Kidney (tissue), 14 donors: ENCODE measurements around the gene ARL5C. TPM values are rescaled to one million over a fixed set of nuclear protein-coding genes. Genes with fewer than 3 reads are reported as not detected.

ENCODE experiments used
- DNase-seq, 5 donors: peaks; one replicate each; pipeline ENCODE4 v3.0.0-alpha.2; 2013 to 2020
- FAIRE-seq: peaks from 2 replicates; lab custom pipeline; 2012; peaks lifted over from hg19 to GRCh38; lab: Jason Lieb, UNC
- H3K27ac ChIP-seq, 2 donors: one replicate each; pipeline ENCODE4 v1.7.0; 2013; ENCODE audit warnings: low read depth in 2 of 2, low read length in 2 of 2, inconsistent platforms in 1 of 2
- H3K27me3 ChIP-seq: one replicate; pipeline ENCODE4 v1.7.1; 2013; ENCODE audit warnings: low read length, inconsistent platforms; ENCODE audit not compliant: control insufficient read depth, insufficient read depth
- H3K36me3 ChIP-seq, 3 donors: one replicate each; pipeline versions ENCODE4 v1.7.0 to v1.7.1; 2013; ENCODE audit warnings: low read length in 3 of 3, control low read depth in 1 of 3, inconsistent platforms in 1 of 3; ENCODE audit not compliant: insufficient read depth in 3 of 3, control insufficient read depth in 2 of 3
- H3K4me1 ChIP-seq, 3 donors: one replicate each; pipeline versions ENCODE4 v1.7.0 to v1.7.1; 2013; ENCODE audit warnings: low read length in 3 of 3, inconsistent platforms in 1 of 3, low read depth in 1 of 3; ENCODE audit not compliant: control insufficient read depth in 2 of 3, insufficient read depth in 2 of 3
- H3K4me3 ChIP-seq, 3 donors: one replicate each; pipeline versions ENCODE4 v1.7.0 to v1.8.1; 2013; ENCODE audit warnings: low read length in 3 of 3, control low read depth in 1 of 3, inconsistent platforms in 1 of 3
- H3K9ac ChIP-seq, 3 donors: one replicate each; pipeline versions ENCODE4 v1.7.0 to v1.7.1; 2013; ENCODE audit warnings: low read length in 3 of 3, control low read depth in 1 of 3, inconsistent platforms in 1 of 3
- H3K9me3 ChIP-seq, 3 donors: one replicate each; pipeline versions ENCODE4 v1.7.0 to v1.7.1; 2013; ENCODE audit warnings: low read length in 3 of 3, control low read depth in 1 of 3, inconsistent platforms in 1 of 3; ENCODE audit not compliant: control insufficient read depth in 2 of 3, insufficient read depth in 1 of 3
- CTCF ChIP-seq: IDR thresholded peaks from 3 replicates; pipeline ENCODE4 v1.5.1; 2012; ENCODE audit warnings: mild to moderate bottlenecking, moderate library complexity, borderline replicate concordance; ENCODE audit not compliant: insufficient read depth; ENCODE audit errors: extremely low read depth
- intact Hi-C: fragments of 100-400 bp; cut with DNase I; formaldehyde crosslinking; loops from one replicate; pipeline ENCODE4 v1.11.1; 2022
- polyA plus RNA-seq: library from polyadenylated mRNA; stranded (reverse); fragments of 350-450 nt; fragmentation: Illumina TruSeq; extraction: RNeasy Lipid Tissue Mini Kit (QIAGEN cat#74804); gene quantifications from one replicate; pipeline ENCODE4 v1.2.3, GENCODE V29; 2014; ENCODE audit warnings: low read depth, low replicate concordance; ENCODE audit not compliant: insufficient read depth
- total RNA-seq: library from RNA; stranded (reverse); fragmentation: NEBNext Ultra II Directional; extraction: Animal tissue kit (Norgen Biotek cat#: 25700); gene quantifications from one replicate; pipeline ENCODE4 v1.2.1, GENCODE V29; 2021
- donor health status: control.
- donor health status: control.
- donor health status: control.
- donor health status: control.
- donor health status: control.
- donor health status: DM: yes; HTN: yes; CAD: no.
- donor health status: Normal renal cell carcinoma (clear cell type).

The ARL5C gene
- total and polyA plus RNA-seq, 2 donors from 2014 or later, result not detected

DNA sequence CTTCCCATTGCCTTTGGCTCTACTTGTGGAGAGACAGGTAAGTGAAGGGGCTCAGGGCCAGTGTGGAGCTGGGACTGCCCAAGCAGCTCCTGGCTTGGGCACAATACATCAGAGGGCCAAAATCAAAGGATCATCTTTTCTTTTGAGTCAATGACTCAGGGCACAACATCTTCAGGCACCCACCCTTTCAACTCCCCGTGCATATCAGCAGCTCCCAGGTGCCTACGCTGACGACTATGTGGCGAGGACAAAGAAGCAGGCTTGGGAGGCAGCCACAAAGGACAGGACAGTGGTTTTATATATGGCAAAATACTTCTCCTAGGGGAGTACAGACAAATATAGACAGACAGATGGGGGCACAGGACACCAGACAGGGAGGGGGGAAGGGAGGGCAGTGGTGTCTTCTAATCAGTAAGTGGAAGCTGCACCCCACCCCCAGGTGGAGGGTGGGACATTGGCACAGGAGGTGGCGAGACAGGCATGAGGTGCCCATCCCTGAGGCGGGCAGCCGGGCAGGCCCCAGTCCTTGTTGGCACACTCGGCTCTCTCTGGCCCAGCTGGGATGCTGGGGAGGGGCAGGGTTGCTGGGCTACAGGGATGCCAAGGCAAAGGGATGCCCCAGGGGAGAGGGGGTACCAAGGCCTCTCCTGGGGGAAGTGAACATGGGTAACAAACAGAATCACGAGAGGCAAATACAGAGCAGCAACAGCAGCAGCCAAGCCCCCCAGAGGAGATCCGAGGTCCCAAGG is 7.7 kb upstream of the ARL5C start:
- TF ChIP-seq CTCF, result no peak
- Histone ChIP-seq H3K27me3 (no peaks in the 10 kb centered on the region), H3K27ac (no peak overlapping the region), H3K9ac (no peak overlapping the region), H3K36me3 (no peaks in the 10 kb centered on the region), H3K4me1 (no peaks in the 10 kb centered on the region), H3K4me3 (no peak overlapping the region), H3K9me3 (no peaks in the 10 kb centered on the region)
- intact Hi-C loops, result no loop called here
- FAIRE-seq, result no peak
- peak in 1 of 5 donors; percentile 38 for DNase-seq

DNA sequence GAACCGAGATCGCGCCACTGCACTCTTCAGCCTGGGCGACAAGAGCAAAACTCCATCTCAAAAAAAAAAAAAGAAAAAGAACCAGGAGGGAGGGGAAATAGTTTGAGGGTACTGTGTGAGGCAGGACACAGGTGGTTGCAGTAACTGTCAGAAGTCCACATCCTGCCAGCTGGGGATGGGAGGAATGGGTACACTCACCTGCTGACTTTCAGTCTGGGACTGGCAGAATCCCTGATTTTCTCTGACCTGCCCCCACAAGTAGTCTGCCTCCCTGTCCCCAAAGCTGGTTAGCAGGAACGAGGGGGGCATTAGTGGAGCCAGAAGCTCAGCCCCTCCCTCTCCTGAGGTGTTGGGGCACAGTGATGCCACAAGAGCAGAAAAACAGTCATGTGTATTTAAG is 7.1 kb upstream of the ARL5C start:
- no peak for FAIRE-seq
- intact Hi-C loops, result no loop called here
- no peak for TF ChIP-seq CTCF
- H3K9ac ChIP-seq, result no peak overlapping the region
- no peaks in the 10 kb centered on the region for H3K4me1 ChIP-seq
- H3K27me3 ChIP-seq, result no peaks in the 10 kb centered on the region
- H3K4me3 ChIP-seq, result no peak overlapping the region
- H3K27ac ChIP-seq, result no peak overlapping the region
- H3K9me3 ChIP-seq, result no peaks in the 10 kb centered on the region
- no peaks in the 10 kb centered on the region for H3K36me3 ChIP-seq
- DNase-seq, result no peak

GRCh38 chr17:39171933-39172332 is 6.0 kb upstream of the ARL5C start:
- Histone ChIP-seq H3K27ac (no peak overlapping the region), H3K36me3 (no peaks in the 10 kb centered on the region), H3K4me3 (peak overlapping the region in 1 of 3 donors; percentile 11), H3K4me1 (no peaks in the 10 kb centered on the region), H3K9ac (no peak overlapping the region), H3K9me3 (no peaks in the 10 kb centered on the region), H3K27me3 (no peaks in the 10 kb centered on the region)
- TF ChIP-seq CTCF, result no peak
- no peak for FAIRE-seq
- no peak for DNase-seq
- intact Hi-C loops, result no loop called here
